Measurements from ENCODE around the gene EYS.

EYS gene

GRCh38 chr6:64664480-64664879, 1042.5 kb downstream of the EYS start:
- Histone ChIP-seq H3K27ac (ENCODE audit: low read length) (no peak overlapping the region), H3K4me1 (ENCODE audit: control insufficient read depth, insufficient read depth, low read length) (no peaks in the 10 kb centered on the region), H3K27me3 (ENCODE audit: control insufficient read depth, insufficient read depth, low read length) (no peaks in the 10 kb centered on the region), H3K36me3 (ENCODE audit: control insufficient read depth, insufficient read depth, low read length) (no peaks in the 10 kb centered on the region), H3K4me3 (ENCODE audit: low read length) (no peak overlapping the region), H3K9me3 (ENCODE audit: control insufficient read depth, insufficient read depth, low read length) (no peaks in the 10 kb centered on the region)
- DNase-seq (ENCODE audit: low read depth, low spot score): no peak
- no CpG with 5 or more reads among the region's 2 CpGs for WGBS (ENCODE audit: insufficient coverage, insufficient read length)

GRCh38 chr6:64644024-64644423, 1063.0 kb downstream of the EYS start:
- H3K27ac ChIP-seq (ENCODE audit: low read length): no peak overlapping the region
- H3K36me3 ChIP-seq (ENCODE audit: control insufficient read depth, insufficient read depth, low read length): no peaks in the 10 kb centered on the region
- DNase-seq (ENCODE audit: low read depth, low spot score): no peak
- no peak overlapping the region for H3K4me3 ChIP-seq (ENCODE audit: low read length)
- WGBS (ENCODE audit: insufficient coverage, insufficient read length): no CpG with 5 or more reads among the region's 1 CpG
- H3K9me3 ChIP-seq (ENCODE audit: control insufficient read depth, insufficient read depth, low read length): no peaks in the 10 kb centered on the region; the same call in 1 of the 2 replicates
- H3K4me1 ChIP-seq (ENCODE audit: control insufficient read depth, insufficient read depth, low read length): no peaks in the 10 kb centered on the region
- H3K27me3 ChIP-seq (ENCODE audit: control insufficient read depth, insufficient read depth, low read length): no peaks in the 10 kb centered on the region

- Histone ChIP-seq H3K36me3 (ENCODE audit: control insufficient read depth, insufficient read depth, low read length) (no peaks in the 10 kb centered on the region), H3K4me3 (ENCODE audit: low read length) (no peak overlapping the region), H3K9me3 (ENCODE audit: control insufficient read depth, insufficient read depth, low read length) (no peaks in the 10 kb centered on the region), H3K27ac (ENCODE audit: low read length) (no peak overlapping the region), H3K27me3 (ENCODE audit: control insufficient read depth, insufficient read depth, low read length) (no peaks in the 10 kb centered on the region), H3K4me1 (ENCODE audit: control insufficient read depth, insufficient read depth, low read length) (no peaks in the 10 kb centered on the region)
- no CpG with 5 or more reads among the region's 2 CpGs for WGBS (ENCODE audit: insufficient coverage, insufficient read length)
- no peak for DNase-seq (ENCODE audit: low read depth, low spot score)
These were observed 1076.1 kb downstream of the EYS start for GRCh38 chr6:64630901-64631300.

- DNase-seq (ENCODE audit: low read depth, low spot score): no peak
- Histone ChIP-seq H3K9me3 (ENCODE audit: control insufficient read depth, insufficient read depth, low read length) (no peaks in the 10 kb centered on the region; the same call in 1 of the 2 replicates), H3K27ac (ENCODE audit: low read length) (no peak overlapping the region), H3K27me3 (ENCODE audit: control insufficient read depth, insufficient read depth, low read length) (no peaks in the 10 kb centered on the region), H3K4me1 (ENCODE audit: control insufficient read depth, insufficient read depth, low read length) (no peaks in the 10 kb centered on the region), H3K36me3 (ENCODE audit: control insufficient read depth, insufficient read depth, low read length) (no peaks in the 10 kb centered on the region), H3K4me3 (ENCODE audit: low read length) (no peak overlapping the region)
- no CpG with 5 or more reads among the region's 1 CpG for WGBS (ENCODE audit: insufficient coverage, insufficient read length)
These were observed 1084.1 kb downstream of the EYS start for GRCh38 chr6:64622944-64623343.

GRCh38 chr6:64602993-64603392, 1104.0 kb downstream of the EYS start:
- H3K27ac ChIP-seq (ENCODE audit: low read length): no peak overlapping the region
- WGBS (ENCODE audit: insufficient coverage, insufficient read length): no CpG with 5 or more reads among the region's 1 CpG
- no peaks in the 10 kb centered on the region for H3K36me3 ChIP-seq (ENCODE audit: control insufficient read depth, insufficient read depth, low read length)
- H3K27me3 ChIP-seq (ENCODE audit: control insufficient read depth, insufficient read depth, low read length): no peaks in the 10 kb centered on the region
- H3K4me1 ChIP-seq (ENCODE audit: control insufficient read depth, insufficient read depth, low read length): no peaks in the 10 kb centered on the region
- DNase-seq (ENCODE audit: low read depth, low spot score): no peak
- H3K4me3 ChIP-seq (ENCODE audit: low read length): no peak overlapping the region
- no peaks in the 10 kb centered on the region for H3K9me3 ChIP-seq (ENCODE audit: control insufficient read depth, insufficient read depth, low read length)

GRCh38 chr6:64591676-64592036, 1115.4 kb downstream of the EYS start:
- H3K27me3 ChIP-seq (ENCODE audit: control insufficient read depth, insufficient read depth, low read length): no peaks in the 10 kb centered on the region
- no peaks in the 10 kb centered on the region for H3K4me1 ChIP-seq (ENCODE audit: control insufficient read depth, insufficient read depth, low read length)
- H3K9me3 ChIP-seq (ENCODE audit: control insufficient read depth, insufficient read depth, low read length): no peaks in the 10 kb centered on the region
- WGBS (ENCODE audit: insufficient coverage, insufficient read length): no CpG with 5 or more reads among the region's 6 CpGs
- H3K4me3 ChIP-seq (ENCODE audit: low read length): no peak overlapping the region
- H3K27ac ChIP-seq (ENCODE audit: low read length): no peak overlapping the region
- H3K36me3 ChIP-seq (ENCODE audit: control insufficient read depth, insufficient read depth, low read length): no peaks in the 10 kb centered on the region
- no peak for DNase-seq (ENCODE audit: low read depth, low spot score)

GRCh38 chr6:64590965-64591675, 1115.9 kb downstream of the EYS start:
- Histone ChIP-seq H3K4me3 (ENCODE audit: low read length) (no peak overlapping the region), H3K9me3 (ENCODE audit: control insufficient read depth, insufficient read depth, low read length) (no peaks in the 10 kb centered on the region), H3K27ac (ENCODE audit: low read length) (no peak overlapping the region), H3K36me3 (ENCODE audit: control insufficient read depth, insufficient read depth, low read length) (no peaks in the 10 kb centered on the region), H3K4me1 (ENCODE audit: control insufficient read depth, insufficient read depth, low read length) (no peaks in the 10 kb centered on the region), H3K27me3 (ENCODE audit: control insufficient read depth, insufficient read depth, low read length) (no peaks in the 10 kb centered on the region)
- DNase-seq (ENCODE audit: low read depth, low spot score): no peak
- WGBS (ENCODE audit: insufficient coverage, insufficient read length): no CpG with 5 or more reads among the region's 6 CpGs

- H3K36me3 ChIP-seq (ENCODE audit: control insufficient read depth, insufficient read depth, low read length): no peaks in the 10 kb centered on the region
- H3K27me3 ChIP-seq (ENCODE audit: control insufficient read depth, insufficient read depth, low read length): no peaks in the 10 kb centered on the region
- no CpG with 5 or more reads among the region's 3 CpGs for WGBS (ENCODE audit: insufficient coverage, insufficient read length)
- peaks cover 1% of the 10 kb centered on the region; the same call in 1 of the 2 replicates for H3K9me3 ChIP-seq (ENCODE audit: control insufficient read depth, insufficient read depth, low read length)
- H3K27ac ChIP-seq (ENCODE audit: low read length): no peak overlapping the region
- H3K4me3 ChIP-seq (ENCODE audit: low read length): no peak overlapping the region
- no peaks in the 10 kb centered on the region for H3K4me1 ChIP-seq (ENCODE audit: control insufficient read depth, insufficient read depth, low read length)
- DNase-seq (ENCODE audit: low read depth, low spot score): no peak
These were observed 1117.1 kb downstream of the EYS start for GRCh38 chr6:64589961-64590360.

- Histone ChIP-seq H3K27me3 (ENCODE audit: control insufficient read depth, insufficient read depth, low read length) (no peaks in the 10 kb centered on the region), H3K27ac (ENCODE audit: low read length) (no peak overlapping the region), H3K36me3 (ENCODE audit: control insufficient read depth, insufficient read depth, low read length) (no peaks in the 10 kb centered on the region), H3K4me3 (ENCODE audit: low read length) (no peak overlapping the region), H3K4me1 (ENCODE audit: control insufficient read depth, insufficient read depth, low read length) (no peaks in the 10 kb centered on the region), H3K9me3 (ENCODE audit: control insufficient read depth, insufficient read depth, low read length) (peaks cover 2% of the 10 kb centered on the region)
- WGBS (ENCODE audit: insufficient coverage, insufficient read length): no CpG with 5 or more reads among the region's 1 CpG
- DNase-seq (ENCODE audit: low read depth, low spot score): no peak
These were observed 1126.7 kb downstream of the EYS start for GRCh38 chr6:64580346-64580745.

- 89% methylated on average over 1 of the region's 1 CpG for WGBS (ENCODE audit: insufficient coverage, insufficient read length)
- no peak overlapping the region for H3K27ac ChIP-seq (ENCODE audit: low read length)
- no peaks in the 10 kb centered on the region for H3K4me1 ChIP-seq (ENCODE audit: control insufficient read depth, insufficient read depth, low read length)
These were observed 1153.7 kb downstream of the EYS start for GRCh38 chr6:64553249-64553786.

More at GRCh38 chr6:64553249-64553786, 1153.7 kb downstream of the EYS start:
- DNase-seq (ENCODE audit: low read depth, low spot score): no peak
- H3K9me3 ChIP-seq (ENCODE audit: control insufficient read depth, insufficient read depth, low read length): no peaks in the 10 kb centered on the region
- no peaks in the 10 kb centered on the region for H3K27me3 ChIP-seq (ENCODE audit: control insufficient read depth, insufficient read depth, low read length)
- H3K36me3 ChIP-seq (ENCODE audit: control insufficient read depth, insufficient read depth, low read length): no peaks in the 10 kb centered on the region
- no peak overlapping the region for H3K4me3 ChIP-seq (ENCODE audit: low read length)

Measured in iPS DF 6.9 (cell line).